OCI-LY1 (cell line): Measurements from ENCODE around the gene EEFSEC.

Experiments used
- H2AFZ ChIP-seq: fragments of 200-600 bp; sonication (generic), shearing (Covaris generic); 2 replicates; pipeline ENCODE4 v1.6.0; 2014; ENCODE audit warnings: antibody characterized with exemption, mild to moderate bottlenecking, low read length
- H3F3A ChIP-seq: fragments of 200-600 bp; sonication (generic), shearing (Covaris generic); 2 replicates; pipeline ENCODE4 v1.6.0; 2014; ENCODE audit warnings: mild to moderate bottlenecking, antibody characterized with exemption, low read length, moderate library complexity; ENCODE audit not compliant: insufficient read depth
- H3K27ac ChIP-seq: fragments of 200-600 bp; sonication (generic); 2 replicates; pipeline ENCODE4 v1.5.1; 2014; ENCODE audit warnings: low read length, mixed run types, mild to moderate bottlenecking, low read depth; ENCODE audit not compliant: poor library complexity, severe bottlenecking
- H3K27me3 ChIP-seq: fragments of 200-600 bp; sonication (generic); 2 replicates; pipeline ENCODE4 v1.6.0; 2014; ENCODE audit warnings: antibody characterized with exemption, mild to moderate bottlenecking, low read length, moderate library complexity; ENCODE audit not compliant: insufficient read depth
- H3K36me3 ChIP-seq: fragments of 200-600 bp; sonication (generic); 2 replicates; pipeline ENCODE4 v1.6.1; 2014; ENCODE audit warnings: mild to moderate bottlenecking, antibody characterized with exemption, low read length, moderate library complexity, mixed read lengths; ENCODE audit not compliant: insufficient read depth
- H3K4me1 ChIP-seq: fragments of 200-600 bp; sonication (generic); 2 replicates; pipeline ENCODE4 v1.5.1; 2014; ENCODE audit warnings: mild to moderate bottlenecking, low read length, moderate library complexity; ENCODE audit not compliant: insufficient read depth, severe bottlenecking
- H3K4me2 ChIP-seq: fragments of 200-600 bp; sonication (generic), shearing (Covaris generic); 2 replicates; pipeline ENCODE4 v1.6.1; 2014; ENCODE audit warnings: low read length
- H3K4me3 ChIP-seq: fragments of 200-600 bp; sonication (generic); 2 replicates; pipeline ENCODE4 v1.5.1; 2014; ENCODE audit warnings: low read length, low read depth, mild to moderate bottlenecking, mixed read lengths; ENCODE audit not compliant: poor library complexity, severe bottlenecking
- H3K79me2 ChIP-seq: fragments of 200-600 bp; shearing (Covaris generic); 2 replicates; pipeline ENCODE4 v1.6.1; 2016; ENCODE audit warnings: mixed run types, low read length, mixed read lengths; ENCODE audit not compliant: insufficient read depth
- H3K9ac ChIP-seq: fragments of 200-600 bp; sonication (generic), shearing (Covaris generic); 2 replicates; pipeline ENCODE4 v1.6.1; 2014; ENCODE audit warnings: mild to moderate bottlenecking, low read length, mixed read lengths
- H3K9me2 ChIP-seq: fragments of 200-600 bp; sonication (generic), shearing (Covaris generic); 2 replicates; pipeline ENCODE4 v1.6.1; 2014; ENCODE audit warnings: low read depth, mild to moderate bottlenecking, low read length, mixed read lengths
- H3K9me3 ChIP-seq: fragments of 200-600 bp; shearing (Covaris generic); 2 replicates; pipeline ENCODE4 v1.6.1; 2014; ENCODE audit warnings: low read length, mixed read lengths
- H4K20me1 ChIP-seq: fragments of 200-600 bp; sonication (generic), shearing (Covaris generic); 2 replicates; pipeline ENCODE4 v1.6.0; 2016; ENCODE audit warnings: mild to moderate bottlenecking, low read length; ENCODE audit not compliant: insufficient read depth
- CTCF ChIP-seq: fragments of 200-600 bp; sonication (generic), shearing (Covaris generic); IDR thresholded peaks from 2 replicates; pipeline ENCODE4 v1.5.1; 2017; ENCODE audit warnings: mild to moderate bottlenecking, antibody characterized with exemption, low read length, moderate library complexity, mixed read lengths
- EZH2 ChIP-seq: fragments of 200-600 bp; sonication (generic), shearing (Covaris generic); IDR thresholded peaks from 2 replicates; pipeline ENCODE4 v1.8.0; 2017; ENCODE audit warnings: borderline replicate concordance, mixed run types, mild to moderate bottlenecking, antibody characterized with exemption, low read length, moderate library complexity, mixed read lengths

The EEFSEC gene

DNA sequence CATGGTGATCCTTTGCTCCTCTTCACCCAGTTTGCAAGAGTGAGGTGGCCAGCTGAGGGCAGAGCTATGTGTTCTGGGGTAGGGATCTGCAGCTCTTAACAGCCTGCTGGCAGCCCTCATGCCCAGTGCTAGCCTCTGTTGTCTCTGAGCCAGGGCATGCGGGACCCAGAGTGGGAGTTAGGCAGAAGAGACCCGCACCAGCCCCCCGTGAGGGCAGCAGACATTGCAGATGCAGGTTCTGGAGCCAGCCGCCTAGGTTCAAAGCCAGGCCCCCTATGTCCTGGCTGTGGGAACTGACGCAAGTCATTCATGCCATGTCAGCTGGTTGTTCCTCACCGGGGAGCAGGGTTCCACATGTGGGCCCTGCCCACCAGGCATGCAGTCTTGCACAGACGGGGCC, 238.7 kb downstream of the EEFSEC start:
- H3K36me3 ChIP-seq: no peaks in the 10 kb centered on the region
- no peaks in the 10 kb centered on the region for H3K9me3 ChIP-seq
- H3K27ac ChIP-seq: no peak overlapping the region
- H3K9ac ChIP-seq: no peak overlapping the region
- no peaks in the 10 kb centered on the region for H3K9me2 ChIP-seq
- H2AFZ ChIP-seq: no peak overlapping the region
- H3F3A ChIP-seq: no peaks in the 10 kb centered on the region
- TF ChIP-seq EZH2 (no peak), CTCF (no peak)
- H4K20me1 ChIP-seq: no peaks in the 10 kb centered on the region
- H3K4me1 ChIP-seq: no peaks in the 10 kb centered on the region
- no peak overlapping the region for H3K4me2 ChIP-seq
- H3K79me2 ChIP-seq: no peaks in the 10 kb centered on the region
- no peak overlapping the region for H3K4me3 ChIP-seq
- H3K27me3 ChIP-seq: no peaks in the 10 kb centered on the region

DNA sequence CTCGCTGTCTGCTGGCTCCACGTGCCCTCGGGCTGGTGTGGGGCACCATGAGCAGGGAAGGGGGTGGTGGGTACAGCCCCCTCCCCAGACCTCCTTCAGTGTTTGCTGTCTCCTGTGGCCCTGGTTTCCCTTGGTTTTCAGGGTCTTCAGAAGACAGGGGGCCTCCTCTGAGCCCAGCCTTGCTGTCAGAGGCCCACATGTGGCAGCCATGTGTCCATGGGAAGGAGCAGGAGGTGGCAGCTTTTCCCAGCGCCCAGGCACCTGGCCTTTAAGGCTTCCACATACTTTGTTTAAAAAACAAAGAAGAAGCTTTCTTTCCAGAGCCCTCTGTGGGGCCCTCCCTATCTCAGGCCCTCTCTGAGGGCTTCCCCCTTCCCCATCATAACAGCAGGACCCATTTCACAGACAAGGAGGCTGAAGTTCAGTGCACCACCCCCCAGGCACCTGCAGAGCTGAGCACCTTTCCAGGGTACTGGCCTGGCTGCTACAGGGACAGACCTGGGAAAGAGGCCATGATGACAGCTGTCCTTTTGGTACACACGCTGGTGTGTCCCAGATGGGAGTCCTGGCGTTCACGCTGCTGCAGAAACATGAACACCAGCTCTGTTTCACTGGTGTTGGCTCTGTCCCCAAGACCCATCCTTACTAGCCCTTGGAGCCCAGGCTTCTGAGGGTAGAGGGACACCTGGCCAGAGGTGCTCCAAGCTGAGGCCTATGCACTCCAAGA, 239.7 kb downstream of the EEFSEC start:
- no peaks in the 10 kb centered on the region for H3K4me1 ChIP-seq
- no peaks in the 10 kb centered on the region for H3F3A ChIP-seq
- H3K9me2 ChIP-seq: no peaks in the 10 kb centered on the region
- no peaks in the 10 kb centered on the region for H3K36me3 ChIP-seq
- no peak overlapping the region for H3K9ac ChIP-seq
- H3K4me2 ChIP-seq: no peak overlapping the region
- H3K9me3 ChIP-seq: no peaks in the 10 kb centered on the region
- H3K4me3 ChIP-seq: no peak overlapping the region
- H3K79me2 ChIP-seq: no peaks in the 10 kb centered on the region
- no peaks in the 10 kb centered on the region for H4K20me1 ChIP-seq
- H3K27ac ChIP-seq: no peak overlapping the region
- no peak overlapping the region for H2AFZ ChIP-seq
- TF ChIP-seq EZH2 (no peak), CTCF (no peak)
- H3K27me3 ChIP-seq: no peaks in the 10 kb centered on the region

DNA sequence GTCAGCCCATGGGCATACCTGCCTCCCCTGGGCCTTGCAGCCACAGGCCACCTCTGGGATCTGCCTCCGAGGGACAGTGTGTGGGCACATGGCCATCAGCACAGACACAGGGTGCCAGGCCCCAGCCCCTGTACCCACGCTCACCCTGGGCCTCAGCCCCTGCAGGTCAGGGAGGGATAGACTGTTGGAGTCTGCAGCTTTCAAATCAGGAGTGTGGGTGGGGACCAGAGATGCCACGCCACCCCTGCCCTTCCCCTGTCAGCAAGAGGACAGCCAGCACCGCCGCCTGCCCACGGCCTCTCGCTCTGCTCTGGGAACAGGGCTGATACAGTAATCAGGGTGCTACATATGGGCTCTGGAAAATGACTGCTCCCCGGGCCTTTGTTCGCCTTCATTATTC, 240.8 kb downstream of the EEFSEC start:
- no peaks in the 10 kb centered on the region for H3F3A ChIP-seq
- no peaks in the 10 kb centered on the region for H3K79me2 ChIP-seq
- H4K20me1 ChIP-seq: no peaks in the 10 kb centered on the region
- no peaks in the 10 kb centered on the region for H3K36me3 ChIP-seq
- no peaks in the 10 kb centered on the region for H3K9me3 ChIP-seq
- no peaks in the 10 kb centered on the region for H3K27me3 ChIP-seq
- no peaks in the 10 kb centered on the region for H3K4me1 ChIP-seq
- H3K9ac ChIP-seq: no peak overlapping the region
- H2AFZ ChIP-seq: no peak overlapping the region
- TF ChIP-seq CTCF (no peak), EZH2 (no peak)
- H3K9me2 ChIP-seq: no peaks in the 10 kb centered on the region
- no peak overlapping the region for H3K4me2 ChIP-seq
- no peak overlapping the region for H3K4me3 ChIP-seq
- H3K27ac ChIP-seq: no peak overlapping the region
